ENCODE results near the gene STON2.

DNA sequence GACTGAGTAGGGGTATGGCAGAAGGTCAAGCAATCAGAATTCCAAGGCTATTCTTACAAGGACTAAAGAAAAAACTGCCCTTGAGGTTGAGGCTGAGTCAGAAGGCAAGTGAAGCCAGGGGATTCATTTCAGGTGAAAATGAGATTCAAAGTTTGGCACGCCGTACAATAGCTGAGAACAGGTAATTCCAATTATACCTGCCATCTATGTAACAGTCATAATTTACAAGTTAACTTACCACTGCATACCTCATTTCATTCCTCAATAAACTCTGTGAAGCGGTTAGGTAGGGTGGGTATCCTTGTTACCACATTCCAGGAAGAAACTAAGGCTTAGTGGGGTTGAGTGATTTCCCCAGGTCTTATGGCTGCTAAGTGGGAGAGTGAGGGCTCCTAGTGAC lies 64.1 kb downstream of the STON2 start:
- TF ChIP-seq, protein P1, sequence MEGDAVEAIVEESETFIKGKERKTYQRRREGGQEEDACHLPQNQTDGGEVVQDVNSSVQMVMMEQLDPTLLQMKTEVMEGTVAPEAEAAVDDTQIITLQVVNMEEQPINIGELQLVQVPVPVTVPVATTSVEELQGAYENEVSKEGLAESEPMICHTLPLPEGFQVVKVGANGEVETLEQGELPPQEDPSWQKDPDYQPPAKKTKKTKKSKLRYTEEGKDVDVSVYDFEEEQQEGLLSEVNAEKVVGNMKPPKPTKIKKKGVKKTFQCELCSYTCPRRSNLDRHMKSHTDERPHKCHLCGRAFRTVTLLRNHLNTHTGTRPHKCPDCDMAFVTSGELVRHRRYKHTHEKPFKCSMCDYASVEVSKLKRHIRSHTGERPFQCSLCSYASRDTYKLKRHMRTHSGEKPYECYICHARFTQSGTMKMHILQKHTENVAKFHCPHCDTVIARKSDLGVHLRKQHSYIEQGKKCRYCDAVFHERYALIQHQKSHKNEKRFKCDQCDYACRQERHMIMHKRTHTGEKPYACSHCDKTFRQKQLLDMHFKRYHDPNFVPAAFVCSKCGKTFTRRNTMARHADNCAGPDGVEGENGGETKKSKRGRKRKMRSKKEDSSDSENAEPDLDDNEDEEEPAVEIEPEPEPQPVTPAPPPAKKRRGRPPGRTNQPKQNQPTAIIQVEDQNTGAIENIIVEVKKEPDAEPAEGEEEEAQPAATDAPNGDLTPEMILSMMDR (IDR thresholded peaks at IDR 0.05), result no peak
- TF ChIP-seq POLR2A (IDR thresholded peaks at IDR 0.05), result no peak
- TF ChIP-seq EP300 (IDR thresholded peaks at IDR 0.05), result no peak

Data from ovary (tissue), 3 donors.